Measurements from ENCODE around the gene SLC12A7.

Gene SLC12A7

GRCh38 chr5:1038417-1039209, 73.2 kb downstream of the SLC12A7 start:
- H3K27me3 ChIP-seq (replicated peaks in 2 of 5; ENCODE audit: control insufficient read depth in 4 of 5, insufficient read depth in 5 of 5, low read length in 4 of 5): peaks cover 0 to 2% (median 0%) of the 10 kb centered on the region in 5 experiments

GRCh38 chr5:1037671-1038416, 74.0 kb downstream of the SLC12A7 start:
- H3K27ac ChIP-seq (ENCODE audit: insufficient read depth in 1 of 2, low read depth in 1 of 2, low read length in 2 of 2, poor library complexity in 1 of 2, severe bottlenecking in 2 of 2): no peak overlapping the region
- ChIA-PET CTCF (interaction anchor here (1.0 kb wide), 1 partner anchor 33 kb away, joined by 4 read pairs; no protein-coding TSS in a partner anchor), POLR2A (no interaction called here)
- H3K36me3 ChIP-seq (ENCODE audit: control insufficient read depth in 4 of 4, insufficient read depth in 4 of 4, low read length in 3 of 4): no peaks in the 10 kb centered on the region
- DNase-seq: no peak
- H3K4me3 ChIP-seq (ENCODE audit: control insufficient read depth in 1 of 7, extremely low read depth in 1 of 7, insufficient read depth in 4 of 7, low read depth in 2 of 7, low read length in 6 of 7): no peak overlapping the region
- no peaks in the 10 kb centered on the region for H3K9me3 ChIP-seq (ENCODE audit: control extremely low read depth in 1 of 5, control insufficient read depth in 4 of 5, insufficient read depth in 2 of 5, low read depth in 1 of 5, low read length in 4 of 5)
- no peaks in the 10 kb centered on the region for H3K4me1 ChIP-seq (ENCODE audit: control extremely low read depth in 1 of 4, control insufficient read depth in 4 of 4, insufficient read depth in 4 of 4, low read length in 3 of 4)
- 94% methylated on average over 38 of the region's 43 CpGs for WGBS (ENCODE audit: insufficient coverage)
- H3K27me3 ChIP-seq (replicated peaks in 2 of 5; ENCODE audit: control insufficient read depth in 4 of 5, insufficient read depth in 5 of 5, low read length in 4 of 5): peaks cover 0 to 2% (median 0%) of the 10 kb centered on the region in 5 experiments

More at GRCh38 chr5:1038417-1039209, 73.2 kb downstream of the SLC12A7 start:
- no peak for DNase-seq
- no peaks in the 10 kb centered on the region for H3K9me3 ChIP-seq (ENCODE audit: control extremely low read depth in 1 of 5, control insufficient read depth in 4 of 5, insufficient read depth in 2 of 5, low read depth in 1 of 5, low read length in 4 of 5)
- H3K36me3 ChIP-seq (ENCODE audit: control insufficient read depth in 4 of 4, insufficient read depth in 4 of 4, low read length in 3 of 4): no peaks in the 10 kb centered on the region
- H3K4me1 ChIP-seq (ENCODE audit: control extremely low read depth in 1 of 4, control insufficient read depth in 4 of 4, insufficient read depth in 4 of 4, low read length in 3 of 4): no peaks in the 10 kb centered on the region
- H3K27ac ChIP-seq (ENCODE audit: insufficient read depth in 1 of 2, low read depth in 1 of 2, low read length in 2 of 2, poor library complexity in 1 of 2, severe bottlenecking in 2 of 2): no peak overlapping the region
- POLR2A ChIA-PET: no interaction called here
- CTCF ChIA-PET: interaction anchor here (1.0 kb wide), 1 partner anchor 34 kb away, joined by 4 read pairs; no protein-coding TSS in a partner anchor
- WGBS (ENCODE audit: insufficient coverage): 93% methylated on average over 18 of the region's 28 CpGs
- H3K4me3 ChIP-seq (ENCODE audit: control insufficient read depth in 1 of 7, extremely low read depth in 1 of 7, insufficient read depth in 4 of 7, low read depth in 2 of 7, low read length in 6 of 7): no peak overlapping the region

- whole genome bisulfite sequencing (ENCODE audit: insufficient coverage): 81% methylated on average over 13 of the region's 16 CpGs
- no peaks in the 10 kb centered on the region for H3K4me1 ChIP-seq (ENCODE audit: control extremely low read depth in 1 of 4, control insufficient read depth in 4 of 4, insufficient read depth in 4 of 4, low read length in 3 of 4)
- H3K9me3 ChIP-seq (ENCODE audit: control extremely low read depth in 1 of 5, control insufficient read depth in 4 of 5, insufficient read depth in 2 of 5, low read depth in 1 of 5, low read length in 4 of 5): no peaks in the 10 kb centered on the region
- no peaks in the 10 kb centered on the region for H3K36me3 ChIP-seq (ENCODE audit: control insufficient read depth in 4 of 4, insufficient read depth in 4 of 4, low read length in 3 of 4)
- POLR2A ChIA-PET: no interaction called here
- no peak overlapping the region for H3K4me3 ChIP-seq (ENCODE audit: control insufficient read depth in 1 of 7, extremely low read depth in 1 of 7, insufficient read depth in 4 of 7, low read depth in 2 of 7, low read length in 6 of 7)
- no peak for DNase-seq
- CTCF ChIA-PET: interaction anchor here (1.0 kb wide), 1 partner anchor 32 kb away, joined by 4 read pairs; no protein-coding TSS in a partner anchor
- peaks cover 0 to 1% (median 0%) of the 10 kb centered on the region in 5 experiments for H3K27me3 ChIP-seq (replicated peaks in 2 of 5; ENCODE audit: control insufficient read depth in 4 of 5, insufficient read depth in 5 of 5, low read length in 4 of 5)
- H3K27ac ChIP-seq (ENCODE audit: insufficient read depth in 1 of 2, low read depth in 1 of 2, low read length in 2 of 2, poor library complexity in 1 of 2, severe bottlenecking in 2 of 2): no peak overlapping the region
These were observed 74.7 kb downstream of the SLC12A7 start for GRCh38 chr5:1037123-1037670.

GRCh38 chr5:1036504-1037122, 75.2 kb downstream of the SLC12A7 start:
- no peaks in the 10 kb centered on the region for H3K27me3 ChIP-seq (replicated peaks in 2 of 5; ENCODE audit: control insufficient read depth in 4 of 5, insufficient read depth in 5 of 5, low read length in 4 of 5)
- CTCF ChIA-PET: no interaction called here
- no peak for DNase-seq
- 96% methylated on average over 17 of the region's 22 CpGs for WGBS (ENCODE audit: insufficient coverage)
- H3K9me3 ChIP-seq (ENCODE audit: control extremely low read depth in 1 of 5, control insufficient read depth in 4 of 5, insufficient read depth in 2 of 5, low read depth in 1 of 5, low read length in 4 of 5): no peaks in the 10 kb centered on the region
- no peak overlapping the region for H3K4me3 ChIP-seq (ENCODE audit: control insufficient read depth in 1 of 7, extremely low read depth in 1 of 7, insufficient read depth in 4 of 7, low read depth in 2 of 7, low read length in 6 of 7)
- no peaks in the 10 kb centered on the region for H3K4me1 ChIP-seq (ENCODE audit: control extremely low read depth in 1 of 4, control insufficient read depth in 4 of 4, insufficient read depth in 4 of 4, low read length in 3 of 4)
- no peaks in the 10 kb centered on the region for H3K36me3 ChIP-seq (ENCODE audit: control insufficient read depth in 4 of 4, insufficient read depth in 4 of 4, low read length in 3 of 4)
- POLR2A ChIA-PET: no interaction called here
- no peak overlapping the region for H3K27ac ChIP-seq (ENCODE audit: insufficient read depth in 1 of 2, low read depth in 1 of 2, low read length in 2 of 2, poor library complexity in 1 of 2, severe bottlenecking in 2 of 2)

- DNase-seq: no peak
- WGBS (ENCODE audit: insufficient coverage): 97% methylated on average over 23 of the region's 25 CpGs
- CTCF ChIA-PET: no interaction called here
- Histone ChIP-seq H3K9me3 (ENCODE audit: control extremely low read depth in 1 of 5, control insufficient read depth in 4 of 5, insufficient read depth in 2 of 5, low read depth in 1 of 5, low read length in 4 of 5) (no peaks in the 10 kb centered on the region), H3K27me3 (replicated peaks in 2 of 5; ENCODE audit: control insufficient read depth in 4 of 5, insufficient read depth in 5 of 5, low read length in 4 of 5) (no peaks in the 10 kb centered on the region), H3K36me3 (ENCODE audit: control insufficient read depth in 4 of 4, insufficient read depth in 4 of 4, low read length in 3 of 4) (no peaks in the 10 kb centered on the region), H3K27ac (ENCODE audit: insufficient read depth in 1 of 2, low read depth in 1 of 2, low read length in 2 of 2, poor library complexity in 1 of 2, severe bottlenecking in 2 of 2) (no peak overlapping the region), H3K4me1 (ENCODE audit: control extremely low read depth in 1 of 4, control insufficient read depth in 4 of 4, insufficient read depth in 4 of 4, low read length in 3 of 4) (no peaks in the 10 kb centered on the region), H3K4me3 (ENCODE audit: control insufficient read depth in 1 of 7, extremely low read depth in 1 of 7, insufficient read depth in 4 of 7, low read depth in 2 of 7, low read length in 6 of 7) (no peak overlapping the region)
- POLR2A ChIA-PET: no interaction called here
These were observed 76.2 kb downstream of the SLC12A7 start for GRCh38 chr5:1035421-1036405.

- ChIA-PET CTCF (no interaction called here), POLR2A (no interaction called here)
- H3K27ac ChIP-seq (ENCODE audit: insufficient read depth in 1 of 2, low read depth in 1 of 2, low read length in 2 of 2, poor library complexity in 1 of 2, severe bottlenecking in 2 of 2): no peak overlapping the region
- H3K36me3 ChIP-seq (ENCODE audit: control insufficient read depth in 4 of 4, insufficient read depth in 4 of 4, low read length in 3 of 4): no peaks in the 10 kb centered on the region
- no peak for DNase-seq
- no peaks in the 10 kb centered on the region for H3K9me3 ChIP-seq (ENCODE audit: control extremely low read depth in 1 of 5, control insufficient read depth in 4 of 5, insufficient read depth in 2 of 5, low read depth in 1 of 5, low read length in 4 of 5)
- H3K4me1 ChIP-seq (ENCODE audit: control extremely low read depth in 1 of 4, control insufficient read depth in 4 of 4, insufficient read depth in 4 of 4, low read length in 3 of 4): no peaks in the 10 kb centered on the region
- H3K4me3 ChIP-seq (ENCODE audit: control insufficient read depth in 1 of 7, extremely low read depth in 1 of 7, insufficient read depth in 4 of 7, low read depth in 2 of 7, low read length in 6 of 7): no peak overlapping the region
- 92% methylated on average over 2 of the region's 2 CpGs for WGBS (ENCODE audit: insufficient coverage)
- H3K27me3 ChIP-seq (replicated peaks in 2 of 5; ENCODE audit: control insufficient read depth in 4 of 5, insufficient read depth in 5 of 5, low read length in 4 of 5): no peaks in the 10 kb centered on the region
These were observed 76.9 kb downstream of the SLC12A7 start for GRCh38 chr5:1034986-1035385.
